Brain microvascular endothelial cell (primary cell): ENCODE data around the gene FAM240B.

ENCODE experiments used
- DNase-seq: peaks from one replicate; pipeline ENCODE4 v3.0.0-alpha.2; 2020
- H3K27ac ChIP-seq: fragments of 250-450 bp; sonication (Bioruptor Pico); 2 replicates; pipeline ENCODE4 v1.5.1; 2020; ENCODE audit warnings: mild to moderate bottlenecking, moderate library complexity
- H3K27me3 ChIP-seq: fragments of 250-450 bp; sonication (Bioruptor Pico); replicated peaks from 2 replicates; pipeline ENCODE4 v1.5.1; 2020; ENCODE audit warnings: mild to moderate bottlenecking
- H3K36me3 ChIP-seq: fragments of 250-450 bp; sonication (Bioruptor Pico); replicated peaks from 2 replicates; pipeline ENCODE4 v1.5.1; 2020; ENCODE audit warnings: mild to moderate bottlenecking
- H3K4me3 ChIP-seq: 2 replicates; pipeline ENCODE4 v1.5.1; 2011; ENCODE audit warnings: low read depth, mild to moderate bottlenecking, control low read depth, low read length, moderate library complexity
- in situ Hi-C: cut with HindIII; loops from 2 replicates; pipeline ENCODE4 v1.10.0; 2017; ENCODE audit warnings: low sequenced_read_pairs, low pct_ligation_motif_present
- TF ChIP-seq, protein P1 (sequence below): IDR thresholded peaks from 2 replicates; pipeline ENCODE4 v1.5.1; 2011; ENCODE audit warnings: low read depth, mild to moderate bottlenecking, moderate library complexity, low read length, control low read depth, inconsistent platforms; ENCODE audit errors: missing control alignments

The FAM240B gene

DNA sequence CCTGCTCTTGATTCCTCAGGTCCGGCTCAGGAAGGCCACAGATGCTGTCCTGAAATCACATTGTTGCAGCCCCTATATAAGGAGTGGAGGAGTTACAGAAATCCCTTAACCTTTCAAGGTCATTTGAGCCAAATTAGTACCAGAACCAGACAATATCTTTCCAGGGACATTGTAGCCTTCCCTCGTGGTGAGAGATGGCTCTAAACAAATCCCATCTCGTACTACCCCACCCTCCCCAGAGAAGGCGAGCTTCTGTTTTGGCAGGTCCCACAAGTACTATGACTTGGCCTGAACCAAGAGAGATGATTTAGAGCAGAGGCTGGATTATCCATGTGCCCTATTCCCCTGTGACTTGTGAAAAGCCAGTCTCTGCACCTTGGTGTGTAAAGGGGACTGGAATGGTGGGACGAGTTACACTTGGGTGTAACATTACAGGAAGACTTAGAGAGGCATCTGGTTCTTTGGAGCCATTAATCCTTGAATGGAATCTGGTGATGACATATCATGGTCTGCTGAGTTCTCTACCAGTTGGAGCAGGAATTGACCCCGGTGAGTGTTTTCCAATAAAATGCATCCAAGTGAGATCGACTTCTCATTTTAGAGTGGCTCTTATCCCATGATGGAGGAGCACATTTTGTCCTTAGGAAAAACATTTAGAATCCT lies at the start of gene FAM240B:
Gene FAM240B (minus strand): TSS at position 51 of the 663 bp plus-strand sequence. CDS start 16,134 bp downstream, outside the sequence.
- TF ChIP-seq, protein P1, sequence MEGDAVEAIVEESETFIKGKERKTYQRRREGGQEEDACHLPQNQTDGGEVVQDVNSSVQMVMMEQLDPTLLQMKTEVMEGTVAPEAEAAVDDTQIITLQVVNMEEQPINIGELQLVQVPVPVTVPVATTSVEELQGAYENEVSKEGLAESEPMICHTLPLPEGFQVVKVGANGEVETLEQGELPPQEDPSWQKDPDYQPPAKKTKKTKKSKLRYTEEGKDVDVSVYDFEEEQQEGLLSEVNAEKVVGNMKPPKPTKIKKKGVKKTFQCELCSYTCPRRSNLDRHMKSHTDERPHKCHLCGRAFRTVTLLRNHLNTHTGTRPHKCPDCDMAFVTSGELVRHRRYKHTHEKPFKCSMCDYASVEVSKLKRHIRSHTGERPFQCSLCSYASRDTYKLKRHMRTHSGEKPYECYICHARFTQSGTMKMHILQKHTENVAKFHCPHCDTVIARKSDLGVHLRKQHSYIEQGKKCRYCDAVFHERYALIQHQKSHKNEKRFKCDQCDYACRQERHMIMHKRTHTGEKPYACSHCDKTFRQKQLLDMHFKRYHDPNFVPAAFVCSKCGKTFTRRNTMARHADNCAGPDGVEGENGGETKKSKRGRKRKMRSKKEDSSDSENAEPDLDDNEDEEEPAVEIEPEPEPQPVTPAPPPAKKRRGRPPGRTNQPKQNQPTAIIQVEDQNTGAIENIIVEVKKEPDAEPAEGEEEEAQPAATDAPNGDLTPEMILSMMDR, result no peak
- no peak for DNase-seq
- no peak within 1 kb of the TSS for H3K4me3 ChIP-seq
- no peaks in the 10 kb centered on the region for H3K27me3 ChIP-seq
- H3K27ac ChIP-seq, result no peak within 1 kb of the TSS
- in situ Hi-C loops, result no loop called here
- no peaks in the 10 kb centered on the region for H3K36me3 ChIP-seq

DNA sequence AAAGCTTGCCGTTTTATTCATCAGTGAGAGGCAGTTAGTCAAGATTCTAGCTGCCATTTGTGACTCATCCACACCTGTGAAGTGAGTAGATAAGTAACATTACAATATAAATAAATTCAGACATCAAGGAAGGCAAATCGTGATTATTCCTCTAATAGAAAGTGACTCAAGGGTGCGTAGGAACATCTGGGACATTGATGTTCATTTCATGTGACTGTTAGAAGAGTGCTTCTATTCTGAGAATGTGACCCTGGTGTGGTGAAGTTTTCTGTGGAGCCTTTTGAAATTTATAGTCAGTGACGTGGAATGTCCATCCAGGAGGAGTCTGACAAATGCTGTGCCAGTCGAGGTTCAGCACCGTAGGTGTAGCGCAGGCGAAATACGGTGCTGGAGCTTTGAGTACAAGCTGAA lies 48.4 kb upstream of the FAM240B start:
- no peaks in the 10 kb centered on the region for H3K36me3 ChIP-seq
- no peak overlapping the region for H3K27ac ChIP-seq
- in situ Hi-C loops, result no loop called here
- TF ChIP-seq, protein P1, result no peak
- DNase-seq, result no peak
- no peaks in the 10 kb centered on the region for H3K27me3 ChIP-seq
- H3K4me3 ChIP-seq, result no peak overlapping the region

GRCh38 chr9:38765101-38765500 lies 45.2 kb upstream of the FAM240B start:
- no peaks in the 10 kb centered on the region for H3K27me3 ChIP-seq
- no peak overlapping the region for H3K27ac ChIP-seq
- in situ Hi-C loops, result no loop called here
- H3K36me3 ChIP-seq, result no peaks in the 10 kb centered on the region
- H3K4me3 ChIP-seq, result no peak overlapping the region
- DNase-seq, result no peak
- TF ChIP-seq, protein P1, result no peak

- Histone ChIP-seq H3K27me3 (no peaks in the 10 kb centered on the region), H3K4me3 (no peak overlapping the region), H3K27ac (no peak overlapping the region), H3K36me3 (no peaks in the 10 kb centered on the region)
- no peak for DNase-seq
- TF ChIP-seq, protein P1, result no peak
- in situ Hi-C loops, result no loop called here
Observed at GRCh38 chr9:38761999-38762398, 42.1 kb upstream of the FAM240B start.

GRCh38 chr9:38761339-38761738 lies 41.4 kb upstream of the FAM240B start:
- no peak for DNase-seq
- TF ChIP-seq, protein P1, result no peak
- H3K4me3 ChIP-seq, result no peak overlapping the region
- in situ Hi-C loops, result no loop called here
- no peaks in the 10 kb centered on the region for H3K27me3 ChIP-seq
- H3K27ac ChIP-seq, result no peak overlapping the region
- H3K36me3 ChIP-seq, result no peaks in the 10 kb centered on the region

DNA sequence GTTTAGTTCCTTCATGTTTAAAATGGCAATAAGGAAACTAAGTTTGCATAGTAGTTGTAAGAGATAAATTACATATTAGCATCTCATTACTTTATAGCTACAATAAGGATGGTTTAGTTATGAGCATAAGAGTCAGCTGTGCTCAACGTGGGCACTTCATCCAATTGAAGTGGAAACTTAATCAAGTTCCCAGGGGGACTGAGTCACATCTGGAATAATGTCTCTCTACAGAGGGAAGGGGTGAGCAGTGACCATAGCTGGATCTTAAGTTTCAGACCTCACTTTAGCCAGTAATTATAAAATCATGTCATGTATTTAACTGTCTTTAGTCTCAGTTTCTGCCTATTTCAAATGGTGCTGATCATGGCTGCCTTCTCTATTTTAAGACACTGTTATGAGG lies 36.8 kb upstream of the FAM240B start:
- no peak for DNase-seq
- TF ChIP-seq, protein P1, result no peak
- in situ Hi-C loops, result no loop called here
- Histone ChIP-seq H3K27me3 (no peaks in the 10 kb centered on the region), H3K36me3 (no peaks in the 10 kb centered on the region), H3K27ac (no peak overlapping the region), H3K4me3 (no peak overlapping the region)
